ENCODE measurements around the gene ETDA.
"Not testable (repeated sequence)": the region's sequence is repeated elsewhere in the genome, so short reads cannot be mapped to it uniquely, and the experiment has no call there.

The ETDA gene

DNA sequence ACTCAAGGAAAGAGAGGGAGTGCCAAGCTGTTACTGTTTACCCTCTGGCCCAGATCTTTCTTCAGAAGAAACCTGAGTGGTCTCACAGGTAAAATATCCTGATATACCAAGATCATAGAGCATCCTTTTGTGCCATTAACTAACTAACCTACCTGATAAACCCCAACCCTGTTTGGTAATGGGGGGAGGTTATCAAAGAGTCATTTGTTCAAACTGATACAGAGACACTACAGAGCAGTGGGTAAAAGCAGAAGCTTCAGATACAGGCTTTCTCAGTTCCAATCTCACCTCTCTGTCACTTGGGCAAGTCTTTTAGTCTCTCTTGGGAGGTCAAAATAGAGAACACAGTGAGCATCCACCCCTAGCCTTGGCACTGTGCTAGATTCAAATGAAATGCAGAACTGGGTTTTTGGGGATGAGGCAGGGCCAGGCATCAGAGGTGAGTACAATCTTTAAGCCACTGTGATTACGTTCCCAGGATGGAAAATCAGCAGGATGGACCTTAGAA, at the start of gene ETDA:
ETDA (plus strand) TSS at position 51 of the 508 bp plus-strand sequence. CDS start 1,216 bp downstream, outside the sequence.
- not testable (repeated sequence) for H3K27ac ChIP-seq

DNA sequence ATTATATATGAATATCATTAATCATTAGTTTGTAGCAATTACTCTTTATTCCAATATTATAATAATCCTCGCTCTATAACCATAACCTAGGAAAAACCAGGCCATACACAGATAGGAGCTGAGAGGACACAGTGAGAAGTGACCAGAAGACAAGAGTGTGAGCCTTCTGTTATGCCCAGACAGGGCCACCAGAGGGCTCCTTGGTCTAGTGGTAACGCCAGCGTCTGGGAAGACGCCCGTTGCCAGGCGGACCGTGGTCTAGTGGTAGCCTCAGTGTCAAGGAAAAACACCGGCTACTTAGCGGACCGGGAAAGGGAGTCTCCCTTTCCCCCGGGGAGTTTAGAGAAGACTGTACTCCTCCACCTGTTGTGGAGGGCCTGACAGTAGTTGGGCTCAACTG, 45.4 kb upstream of the ETDA start:
- H3K27ac ChIP-seq = peak overlapping the region; percentile 44; the same call in 1 of the 2 replicates
- TF ChIP-seq, protein P1, sequence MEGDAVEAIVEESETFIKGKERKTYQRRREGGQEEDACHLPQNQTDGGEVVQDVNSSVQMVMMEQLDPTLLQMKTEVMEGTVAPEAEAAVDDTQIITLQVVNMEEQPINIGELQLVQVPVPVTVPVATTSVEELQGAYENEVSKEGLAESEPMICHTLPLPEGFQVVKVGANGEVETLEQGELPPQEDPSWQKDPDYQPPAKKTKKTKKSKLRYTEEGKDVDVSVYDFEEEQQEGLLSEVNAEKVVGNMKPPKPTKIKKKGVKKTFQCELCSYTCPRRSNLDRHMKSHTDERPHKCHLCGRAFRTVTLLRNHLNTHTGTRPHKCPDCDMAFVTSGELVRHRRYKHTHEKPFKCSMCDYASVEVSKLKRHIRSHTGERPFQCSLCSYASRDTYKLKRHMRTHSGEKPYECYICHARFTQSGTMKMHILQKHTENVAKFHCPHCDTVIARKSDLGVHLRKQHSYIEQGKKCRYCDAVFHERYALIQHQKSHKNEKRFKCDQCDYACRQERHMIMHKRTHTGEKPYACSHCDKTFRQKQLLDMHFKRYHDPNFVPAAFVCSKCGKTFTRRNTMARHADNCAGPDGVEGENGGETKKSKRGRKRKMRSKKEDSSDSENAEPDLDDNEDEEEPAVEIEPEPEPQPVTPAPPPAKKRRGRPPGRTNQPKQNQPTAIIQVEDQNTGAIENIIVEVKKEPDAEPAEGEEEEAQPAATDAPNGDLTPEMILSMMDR (conservative IDR thresholded peaks at IDR 0.05) = peak; percentile 71

DNA sequence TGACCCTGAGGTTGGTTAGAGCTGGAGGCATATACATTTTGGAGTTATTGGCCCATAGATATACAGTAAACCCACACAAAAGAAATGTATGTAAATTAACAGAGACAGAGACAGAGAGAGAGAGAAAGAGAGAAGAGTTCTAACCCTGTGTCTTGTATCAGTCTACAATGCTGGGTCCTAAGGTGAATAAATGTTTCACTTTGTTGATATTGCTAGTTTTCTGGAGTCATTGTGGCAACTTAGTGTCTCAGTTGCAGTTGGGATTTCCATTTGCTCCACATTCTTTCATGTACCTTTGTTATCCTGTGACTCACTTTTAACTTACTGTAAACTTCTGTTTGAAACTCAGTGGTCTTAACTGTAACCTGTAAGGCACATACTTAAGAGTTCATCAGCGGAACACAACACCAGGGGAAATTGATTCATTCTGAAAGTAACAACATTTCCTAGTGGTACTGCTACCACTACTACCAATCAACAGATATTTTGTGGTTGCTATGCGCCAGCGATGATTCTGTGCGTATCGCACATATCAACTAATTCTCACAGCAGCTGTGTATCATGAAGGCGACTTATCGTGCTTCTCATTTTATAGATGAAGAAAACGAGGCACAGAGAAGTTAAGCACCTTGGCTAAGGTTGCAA, 38.5 kb upstream of the ETDA start:
- H3K27ac ChIP-seq = peak overlapping the region; percentile 43; the same call in 1 of the 2 replicates
- TF ChIP-seq, protein P1 (conservative IDR thresholded peaks at IDR 0.05) = no peak
- TF ChIP-seq ZFX (IDR thresholded peaks at IDR 0.05) = no peak

DNA sequence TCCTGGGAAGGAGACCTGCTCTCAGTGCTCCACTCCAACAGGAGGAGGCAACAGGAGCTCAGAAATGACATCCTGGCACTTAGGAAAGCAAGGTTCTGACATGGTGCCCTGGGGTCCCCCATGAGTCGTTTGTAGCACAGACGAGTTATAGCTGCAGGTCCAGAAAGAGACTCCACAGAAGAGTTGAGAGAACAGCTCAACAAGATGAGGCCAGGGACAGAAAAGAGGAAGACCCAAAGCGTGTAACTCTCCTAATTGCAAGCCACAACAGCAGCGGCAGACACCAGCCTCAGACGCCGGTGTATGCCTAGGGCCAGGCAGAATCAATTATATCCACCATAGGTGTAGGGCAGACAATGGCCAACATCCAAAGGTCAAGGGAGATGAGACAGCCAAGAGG, 5.9 kb upstream of the ETDA start:
- not testable (repeated sequence) for H3K27ac ChIP-seq

DNA sequence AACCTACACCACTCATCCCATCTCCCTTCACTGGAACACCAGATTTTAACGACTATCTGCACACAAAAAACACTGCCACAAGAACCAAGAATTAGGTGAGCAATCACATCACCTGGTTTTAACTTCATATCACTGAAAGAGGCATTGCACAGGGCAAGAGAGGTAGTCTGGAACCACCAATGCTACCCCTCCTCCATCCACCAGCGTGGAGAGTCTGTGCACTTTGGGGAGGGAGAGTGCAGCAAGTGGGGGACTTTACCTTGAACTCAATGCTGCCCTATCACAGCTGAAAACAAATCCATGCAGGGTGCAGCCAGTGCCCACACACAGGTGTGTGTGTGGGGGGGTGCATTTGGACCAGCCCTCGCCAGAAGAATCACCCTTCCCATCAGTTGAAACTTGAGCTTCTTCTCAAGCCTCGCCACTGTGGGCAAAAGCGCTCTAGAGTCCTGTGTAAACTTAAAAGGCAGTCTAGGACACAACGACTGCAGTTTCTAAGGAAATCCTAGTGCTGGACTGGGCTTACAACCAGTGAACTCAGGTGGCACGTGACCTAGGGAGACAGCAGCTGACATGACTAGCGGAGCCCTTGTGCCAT, 4.3 kb downstream of the ETDA start:
- H3K27ac ChIP-seq = not testable (repeated sequence)

DNA sequence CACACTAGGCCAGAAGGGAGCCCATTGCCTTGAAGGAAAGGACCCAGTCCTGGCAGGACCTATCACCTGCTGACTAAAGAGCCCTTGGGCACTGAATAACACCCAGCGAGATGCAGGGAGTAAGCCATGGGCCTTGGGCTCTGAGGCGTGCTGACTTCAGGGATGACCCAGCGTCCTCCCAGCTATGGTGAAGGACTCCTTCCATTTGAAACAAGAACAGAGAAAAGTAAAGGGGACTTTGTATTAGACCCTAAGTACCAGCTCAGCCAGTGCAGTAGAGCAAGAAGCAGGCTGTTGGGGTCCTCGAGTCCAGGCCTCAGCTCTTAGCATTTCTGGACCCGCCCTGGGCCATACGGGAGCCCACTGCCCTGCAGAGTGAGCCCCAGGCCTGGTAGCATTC, 5.1 kb downstream of the ETDA start:
- no peak for TF ChIP-seq ZFX (IDR thresholded peaks at IDR 0.05)
- TF ChIP-seq, protein P1 (conservative IDR thresholded peaks at IDR 0.05) = no peak
- H3K27ac ChIP-seq = no peak overlapping the region

DNA sequence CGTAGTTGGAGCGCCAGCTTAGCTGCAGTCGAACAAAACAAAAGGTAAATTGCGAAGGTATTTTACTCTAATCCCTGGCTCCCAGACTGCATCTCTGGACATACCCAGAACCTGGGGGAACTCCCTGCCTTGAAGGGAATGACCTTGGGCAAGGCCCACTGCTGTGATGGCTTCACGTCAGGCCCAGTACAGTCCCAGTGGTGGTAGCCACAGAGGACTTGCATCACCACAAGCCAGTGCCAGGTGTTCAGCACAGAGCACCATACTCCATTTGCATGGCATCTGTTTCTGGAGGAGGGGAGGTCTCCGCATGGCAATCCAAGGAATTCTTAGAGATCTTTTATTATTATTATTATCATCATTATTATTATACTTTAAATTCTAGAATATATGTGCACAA, 5.6 kb downstream of the ETDA start:
- H3K27ac ChIP-seq = no peak overlapping the region
- no peak for TF ChIP-seq ZFX (IDR thresholded peaks at IDR 0.05)

DNA sequence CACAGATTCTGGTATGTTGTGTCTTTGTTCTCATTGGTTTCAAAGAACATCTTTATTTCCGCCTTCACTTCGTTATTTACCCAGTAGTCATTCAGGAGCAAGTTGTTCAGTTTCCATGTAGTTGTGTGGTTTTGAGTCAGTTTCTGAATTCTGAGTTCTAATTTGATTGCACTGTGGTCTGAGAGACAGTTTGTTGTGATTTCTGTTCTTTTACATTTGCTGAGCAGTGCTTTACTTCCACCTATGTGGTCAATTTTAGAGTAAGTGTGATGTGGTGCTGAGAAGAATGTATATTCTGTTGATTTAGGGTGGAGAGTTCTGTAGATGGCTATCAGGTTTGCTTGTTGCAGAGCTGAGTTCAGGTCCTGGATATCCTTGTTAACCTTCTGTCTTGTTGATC, 9.1 kb downstream of the ETDA start:
- not testable (repeated sequence) for H3K27ac ChIP-seq

DNA sequence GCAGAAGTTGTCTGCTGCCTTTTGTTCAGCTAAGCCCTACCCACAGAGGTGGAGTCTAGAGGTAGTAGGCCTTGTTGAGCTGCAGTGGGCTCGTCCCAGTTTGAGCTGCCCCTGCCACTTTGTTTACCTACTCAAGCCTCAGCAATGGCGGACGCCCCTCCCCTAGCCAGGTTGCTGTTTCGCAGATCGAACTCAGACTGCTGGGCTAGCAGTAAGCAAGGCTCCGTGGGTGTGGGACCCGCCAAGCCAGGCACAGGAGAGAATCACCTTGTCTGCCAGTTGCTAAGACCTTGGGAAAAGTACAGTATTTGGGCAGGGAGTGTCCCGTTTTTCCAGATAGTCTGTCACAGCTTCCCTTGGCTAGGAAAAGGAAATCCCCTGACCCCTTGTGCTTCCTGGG, 11.5 kb downstream of the ETDA start:
- H3K27ac ChIP-seq = not testable (repeated sequence)

DNA sequence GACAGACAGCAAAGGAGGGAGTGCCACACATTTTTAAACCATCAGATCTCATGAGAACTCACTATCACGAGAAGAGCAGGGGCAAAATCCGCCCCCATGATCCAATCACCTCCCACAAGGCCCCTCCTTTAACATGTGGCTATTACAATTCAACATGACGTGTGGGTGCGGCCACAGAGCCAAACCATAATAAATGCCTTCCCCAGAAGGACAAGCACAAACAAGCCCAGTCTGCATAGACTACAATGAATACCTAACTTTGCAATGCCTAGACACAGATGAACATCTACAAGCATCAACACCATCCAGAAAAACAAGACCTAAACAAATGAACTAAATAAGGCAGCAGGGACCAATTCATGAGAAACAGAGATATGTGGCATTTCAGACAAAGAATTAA, 12.3 kb downstream of the ETDA start:
- no peak for TF ChIP-seq ZFX (IDR thresholded peaks at IDR 0.05)
- TF ChIP-seq, protein P1 (conservative IDR thresholded peaks at IDR 0.05) = no peak

DNA sequence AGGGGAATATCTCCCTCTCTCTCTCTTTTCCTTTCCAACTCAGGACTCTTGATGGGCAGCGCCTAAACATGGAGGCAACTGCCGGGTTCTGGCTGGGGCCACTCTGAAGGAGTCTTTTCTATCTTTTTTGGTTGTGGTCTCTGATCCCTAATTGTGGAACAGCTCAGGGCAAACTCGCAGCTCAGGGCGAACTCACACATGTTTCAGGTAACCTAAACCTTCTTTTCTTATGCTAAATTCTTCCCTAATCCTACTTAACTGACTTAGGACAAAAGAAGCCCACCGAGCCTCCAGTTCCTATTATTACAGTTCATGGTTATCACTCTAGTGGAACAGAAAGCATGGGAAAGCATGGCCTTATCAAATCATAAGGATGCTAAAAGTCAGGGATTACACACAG, 21.3 kb downstream of the ETDA start:
- no peak for TF ChIP-seq ZFX (IDR thresholded peaks at IDR 0.05)
- TF ChIP-seq, protein P1 (conservative IDR thresholded peaks at IDR 0.05) = no peak
- H3K27ac ChIP-seq = no peak overlapping the region

More for the DNA sequence above, 12.3 kb downstream of the ETDA start:
- H3K27ac ChIP-seq = no peak overlapping the region

All from C4-2B (cell line).